GM18520 (cell line): Measurements from ENCODE around the gene NFIX.
A peak's percentile ranks its signal among the peaks of the same experiment; 100 is the strongest.

Experiments used
- ATAC-seq: cut with Tn5 transposase; IDR thresholded peaks from one replicate; pipeline ENCODE4 v1.9.1; 2021; ENCODE audit not compliant: unreplicated experiment

Gene NFIX

DNA sequence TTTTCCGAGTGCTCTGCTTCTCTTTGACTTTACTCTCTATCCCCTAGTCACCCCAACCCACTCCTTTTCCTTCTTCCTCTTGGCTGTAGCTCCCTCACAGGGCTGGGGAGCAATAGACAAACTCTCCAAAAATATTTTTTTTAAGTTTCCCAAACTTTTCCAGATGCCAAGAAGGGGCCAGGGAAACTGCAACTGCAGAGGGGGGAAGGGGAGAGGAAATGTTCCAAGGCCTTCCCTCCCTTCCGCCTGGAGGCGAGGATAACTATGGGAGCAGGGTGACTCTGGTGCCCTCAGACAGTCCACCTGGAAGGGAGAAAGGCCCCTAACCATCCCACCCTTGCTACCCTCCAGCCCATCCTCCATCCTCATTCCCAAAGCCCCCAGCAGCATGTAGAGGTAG, 58.0 kb downstream of the NFIX start:
- ATAC-seq: no peak

DNA sequence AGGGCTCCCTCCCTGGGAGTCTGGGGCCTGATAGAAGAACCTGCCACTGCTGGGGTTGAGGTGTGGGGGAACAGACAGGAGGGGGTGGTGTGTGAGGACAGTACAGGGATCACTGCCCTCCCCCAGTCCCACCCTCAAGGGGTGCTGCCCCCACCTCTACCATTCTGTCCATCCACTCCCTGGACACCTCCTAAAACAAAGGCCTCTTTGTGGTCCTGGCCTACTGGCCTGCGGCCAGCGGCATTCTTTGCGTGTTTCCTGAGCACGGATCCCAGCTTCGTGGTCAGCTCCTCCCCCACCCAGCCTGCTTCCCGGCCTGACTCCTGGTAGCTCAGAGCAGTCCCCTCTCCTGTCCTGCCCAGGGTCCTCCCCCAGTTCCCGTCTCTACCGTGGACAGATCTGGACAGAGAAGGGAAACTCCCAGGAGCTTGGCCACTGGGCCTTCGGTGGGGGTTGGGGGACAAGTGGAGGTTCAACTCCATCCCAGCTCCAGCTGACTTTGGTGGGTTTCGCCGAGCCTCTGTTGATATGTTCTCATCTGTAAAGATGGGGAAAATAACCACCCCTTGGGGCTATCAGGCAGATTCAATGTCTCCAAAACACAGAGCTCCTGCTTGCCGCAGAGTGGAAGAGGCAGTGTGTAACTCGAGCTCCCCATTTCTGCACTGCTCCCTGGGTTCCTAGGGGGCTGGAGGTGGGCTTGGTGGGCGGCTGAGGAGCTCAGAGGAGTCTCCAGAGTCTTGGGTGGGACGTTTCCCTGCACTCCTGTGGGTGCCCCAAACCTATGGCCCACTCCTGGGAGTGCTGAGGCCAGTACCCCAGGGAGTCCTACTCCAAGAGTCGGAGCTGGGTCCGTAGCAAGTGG, 58.7 kb downstream of the NFIX start:
- no peak for ATAC-seq

DNA sequence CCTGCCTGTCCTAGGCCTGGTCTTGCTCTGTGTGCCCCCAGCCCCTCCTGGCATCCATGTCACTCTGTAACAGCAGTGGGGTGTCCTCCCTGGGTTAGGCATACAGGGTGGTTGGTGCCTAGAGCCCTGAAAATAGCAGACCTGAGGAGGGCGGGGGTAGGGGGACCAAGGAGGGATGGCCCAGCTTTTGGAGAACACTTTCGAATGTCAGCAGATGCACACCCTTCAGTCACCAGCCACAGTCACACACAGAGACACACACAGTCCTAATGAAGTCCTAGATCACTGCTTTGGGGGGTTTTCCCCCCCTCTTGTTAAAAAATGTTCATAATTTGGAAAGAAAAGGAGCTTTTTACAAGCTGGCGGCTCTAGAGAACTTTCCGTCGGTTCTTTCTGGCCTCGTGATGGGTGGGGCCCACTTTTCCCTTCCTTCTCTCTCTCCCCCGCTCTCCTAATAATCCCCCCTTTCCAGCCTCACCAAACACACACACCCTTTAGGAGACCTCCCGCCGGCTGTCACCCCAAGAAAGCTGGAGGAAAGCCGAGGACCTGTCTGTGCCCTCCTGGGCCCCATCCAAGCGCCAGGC, 59.4 kb downstream of the NFIX start:
- ATAC-seq: no peak

DNA sequence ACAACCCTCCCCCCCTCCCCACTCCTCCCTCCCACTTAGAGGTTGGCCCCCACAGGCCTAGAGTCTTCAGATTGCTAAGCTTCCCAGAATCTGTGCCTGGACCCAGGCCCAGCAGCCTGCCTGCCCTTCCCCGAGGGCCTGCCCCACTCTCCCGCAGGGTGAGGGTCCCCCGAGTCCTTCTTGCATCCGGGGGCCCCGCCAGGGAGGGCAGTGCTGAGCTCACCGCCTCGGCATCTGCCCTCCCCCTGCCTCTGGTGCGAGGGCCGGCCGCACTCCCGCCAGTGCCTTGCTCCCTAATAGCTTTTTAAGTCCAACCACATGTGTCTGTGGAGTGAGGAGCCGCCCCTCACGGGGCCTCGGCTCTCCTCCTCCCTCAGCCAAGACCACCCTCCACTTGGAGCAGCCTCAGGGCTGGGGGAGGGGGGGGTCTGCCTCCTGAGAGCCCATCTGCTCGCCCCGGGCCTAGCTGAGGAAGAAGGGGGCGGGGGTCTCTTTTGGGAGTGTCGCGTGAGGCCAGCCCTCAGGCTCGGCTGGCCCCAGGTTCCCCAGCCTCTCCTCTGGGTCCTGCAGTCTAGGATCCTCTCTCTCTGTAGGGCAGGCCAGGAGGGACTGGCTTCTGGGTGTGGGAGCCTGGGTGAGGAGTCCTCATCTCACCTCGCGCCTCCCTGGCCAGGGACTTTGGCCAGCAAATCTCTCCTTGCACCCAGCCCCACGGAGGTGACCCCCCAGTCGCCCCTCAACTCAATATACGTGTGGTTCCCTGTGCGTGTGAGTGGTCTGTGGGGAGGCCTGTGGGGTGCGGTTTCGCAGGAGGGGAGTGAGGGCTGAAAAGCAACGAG, 60.2 kb downstream of the NFIX start:
- no peak for ATAC-seq

- ATAC-seq: no peak
Observed at GRCh38 chr19:13056052-13056660, 60.9 kb downstream of the NFIX start.

DNA sequence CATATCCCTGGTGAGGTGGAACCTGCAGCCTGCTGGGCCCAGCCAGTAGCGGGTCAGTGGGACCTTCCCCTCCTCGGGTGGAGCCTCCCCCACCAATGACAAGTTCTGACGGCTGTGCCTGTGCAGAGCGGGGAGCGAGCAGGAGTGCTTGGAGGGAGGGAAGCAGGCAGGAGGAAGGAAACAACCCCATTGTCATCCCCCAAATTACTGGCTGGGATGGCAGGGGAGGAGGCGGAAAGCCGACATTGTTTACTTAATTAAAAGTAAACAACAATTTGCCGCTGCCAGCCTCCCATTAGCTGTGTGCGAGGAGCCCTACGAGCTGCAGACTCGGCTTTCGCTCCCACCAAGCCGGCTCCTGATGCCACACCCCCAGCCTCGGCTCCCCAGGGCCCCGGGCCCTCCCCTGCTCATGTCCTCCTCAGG, 61.9 kb downstream of the NFIX start:
- no peak for ATAC-seq

GRCh38 chr19:13057744-13058143, 62.5 kb downstream of the NFIX start:
- ATAC-seq: no peak

DNA sequence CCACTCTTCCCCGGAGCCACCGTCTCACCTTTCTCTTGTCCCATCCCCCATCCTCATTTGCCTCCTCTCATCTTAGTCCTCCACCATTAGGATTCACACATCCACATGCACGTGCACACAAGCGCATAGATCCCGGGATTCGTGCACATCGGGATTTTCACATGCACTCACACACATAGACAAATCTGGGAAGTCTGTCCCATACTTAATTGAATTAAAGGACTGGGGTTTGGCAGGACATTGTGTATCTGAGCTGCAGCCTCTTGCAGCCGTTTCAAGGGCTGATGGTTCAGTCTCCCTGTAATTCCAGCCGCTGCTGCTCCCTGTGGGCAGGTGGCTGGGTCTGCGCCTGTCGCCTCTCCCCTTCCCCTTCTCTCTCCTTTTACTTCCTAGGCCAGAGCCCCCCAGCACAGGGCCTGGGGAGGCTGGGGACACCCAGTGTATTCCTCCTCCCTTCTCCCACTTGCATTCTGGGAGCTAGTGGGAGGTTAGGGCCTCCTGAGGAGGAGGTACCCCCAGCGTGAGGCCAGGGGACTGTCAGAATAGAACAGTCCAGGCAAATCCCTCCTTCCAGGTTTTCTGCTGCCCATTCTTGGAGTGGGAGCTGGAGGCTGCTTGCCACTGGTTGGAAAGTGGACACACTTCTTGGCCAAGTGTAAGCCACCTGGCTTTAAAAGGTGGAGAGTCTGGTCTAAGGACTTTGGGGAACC, 63.8 kb downstream of the NFIX start:
- ATAC-seq: no peak

- ATAC-seq: no peak
Observed at GRCh38 chr19:13060233-13060963, 65.1 kb downstream of the NFIX start.

- ATAC-seq: peak; percentile 69
Observed at GRCh38 chr19:13060964-13061927, 66.0 kb downstream of the NFIX start.

DNA sequence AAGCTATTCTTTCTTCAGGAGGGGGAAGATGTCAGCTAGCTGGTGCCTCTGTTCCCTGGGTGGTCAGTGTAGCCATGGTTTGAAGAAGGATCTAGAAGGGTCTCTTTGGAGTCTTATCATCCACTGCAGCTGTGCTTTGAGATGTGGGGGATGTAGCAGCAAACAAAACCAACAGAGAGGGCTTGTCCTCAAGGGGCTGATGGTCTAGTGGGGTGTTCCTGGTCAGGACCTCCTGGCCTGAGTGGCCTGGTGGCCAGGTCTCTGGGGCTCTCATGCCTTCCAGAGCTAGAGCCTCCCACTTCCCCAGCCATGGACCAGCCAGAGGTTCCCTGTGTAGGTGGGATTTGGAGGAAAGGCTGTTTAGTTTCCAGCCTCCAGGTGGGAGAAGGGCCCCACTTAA, 67.0 kb downstream of the NFIX start:
- ATAC-seq: no peak

DNA sequence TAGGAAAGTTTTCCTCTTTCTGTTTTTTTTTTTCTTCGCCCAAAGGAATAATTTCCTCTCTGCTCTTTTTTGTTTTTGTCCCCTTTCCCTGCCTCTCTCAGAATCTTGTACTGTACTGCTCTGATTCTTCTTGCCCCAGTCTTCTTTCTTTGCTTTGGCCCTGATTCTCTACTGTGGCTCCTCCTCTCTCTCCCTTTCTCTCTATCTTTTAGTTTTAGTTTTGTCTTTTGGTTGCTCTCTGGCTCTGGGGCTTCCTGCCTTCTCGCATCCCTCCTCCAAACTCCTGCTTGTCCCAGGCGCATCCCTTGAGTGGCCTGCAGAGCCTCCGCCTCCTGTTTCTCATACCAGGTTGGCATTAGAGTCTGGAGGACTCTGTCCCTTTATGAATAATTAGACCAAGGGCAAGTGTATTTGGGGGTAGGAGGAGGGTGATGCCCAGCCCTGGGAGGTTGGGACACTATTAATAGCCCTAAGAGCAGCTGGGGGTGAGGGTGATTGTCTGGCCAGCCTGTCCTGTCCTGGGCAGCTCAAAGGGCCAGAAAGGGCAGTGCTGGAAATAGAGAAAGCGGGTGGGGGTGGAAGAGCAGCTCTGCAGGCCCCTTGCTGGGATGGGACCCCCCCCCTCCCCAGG, 68.3 kb downstream of the NFIX start:
- no peak for ATAC-seq

GRCh38 chr19:13064092-13064489, 68.8 kb downstream of the NFIX start:
- no peak for ATAC-seq

- no peak for ATAC-seq
Observed at GRCh38 chr19:13066226-13066625, 71.0 kb downstream of the NFIX start.

GRCh38 chr19:13066933-13067807, 71.9 kb downstream of the NFIX start:
- no peak for ATAC-seq

DNA sequence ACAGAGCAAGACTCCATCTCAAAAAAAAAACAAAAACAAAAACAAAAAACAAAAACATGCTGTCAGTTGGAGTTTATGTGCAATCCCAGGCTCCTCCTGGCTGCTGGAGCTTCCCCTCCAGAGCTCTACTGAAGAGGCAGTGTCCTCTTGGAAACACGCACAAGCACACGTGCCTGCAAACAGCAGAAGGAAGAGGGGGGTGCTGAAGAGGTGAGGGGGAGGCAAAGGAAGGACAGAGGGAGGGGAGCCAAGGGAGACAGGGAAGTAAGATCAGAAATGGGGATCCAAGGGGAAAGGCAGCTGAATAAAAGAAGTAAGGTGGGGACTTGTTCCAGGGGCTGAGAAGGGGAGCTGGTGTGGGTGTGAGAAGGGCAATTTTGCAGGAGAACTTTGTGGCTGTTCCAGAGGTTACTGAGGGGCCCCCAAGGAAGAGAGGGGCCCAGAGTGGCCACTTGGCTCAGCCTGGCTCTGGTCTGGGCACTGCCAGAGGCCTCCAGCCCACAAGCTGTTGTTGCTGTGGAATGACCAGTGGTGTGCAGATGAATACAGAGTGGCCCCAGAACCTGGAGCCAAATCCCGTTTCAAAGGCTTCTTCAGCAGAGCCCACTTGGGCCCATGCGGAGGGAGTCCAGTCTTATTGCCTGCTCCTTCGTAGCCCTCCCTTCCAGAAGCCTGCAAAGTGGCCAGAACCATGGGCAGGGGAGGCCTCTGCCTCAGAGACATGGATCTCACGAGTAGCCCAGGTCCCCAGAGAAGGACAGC, 73.0 kb downstream of the NFIX start:
- ATAC-seq: no peak
